WERI-Rb-1 (cell line): ENCODE measurements around the gene TBPL2.
"Not testable (repeated sequence)": the region's sequence is repeated elsewhere in the genome, so short reads cannot be mapped to it uniquely, and the experiment has no call there.

Experiments
- DNase-seq: peaks from one replicate; pipeline ENCODE4 v3.0.0-alpha.2; 2020
- H3K27ac ChIP-seq: fragments of 250-450 bp; sonication (Bioruptor Pico); 2 replicates; pipeline ENCODE4 v1.5.1; 2020; ENCODE audit warnings: mild to moderate bottlenecking, moderate library complexity
- H3K27me3 ChIP-seq: fragments of 250-450 bp; sonication (Bioruptor Pico); 2 replicates; pipeline ENCODE4 v1.5.1; 2021; ENCODE audit warnings: mild to moderate bottlenecking, low read depth, moderate library complexity; ENCODE audit not compliant: insufficient read depth, severe bottlenecking
- H3K36me3 ChIP-seq: fragments of 250-450 bp; sonication (Bioruptor Pico); 2 replicates; pipeline ENCODE4 v1.5.1; 2020; ENCODE audit warnings: mild to moderate bottlenecking, moderate library complexity
- H3K4me3 ChIP-seq: 2 replicates; pipeline ENCODE4 v1.5.1; 2011; ENCODE audit warnings: low read depth, mild to moderate bottlenecking, control low read depth, low read length
- H3K9me3 ChIP-seq: fragments of 250-450 bp; sonication (Bioruptor Pico); 2 replicates; pipeline ENCODE4 v1.5.1; 2021; ENCODE audit warnings: mild to moderate bottlenecking, moderate library complexity; ENCODE audit not compliant: severe bottlenecking
- CTCF ChIP-seq: IDR thresholded peaks from 2 replicates; pipeline ENCODE4 v1.5.1; 2011; ENCODE audit warnings: low read depth, mild to moderate bottlenecking, control low read depth, inconsistent platforms, low read length

Gene TBPL2

GRCh38 chr14:55473786-55474185, 33.4 kb upstream of the TBPL2 start:
- Histone ChIP-seq H3K27me3 (no peaks in the 10 kb centered on the region), H3K4me3 (no peak overlapping the region), H3K27ac (no peak overlapping the region), H3K9me3 (no peaks in the 10 kb centered on the region), H3K36me3 (no peaks in the 10 kb centered on the region)
- no peak for TF ChIP-seq CTCF
- no peak for DNase-seq

DNA sequence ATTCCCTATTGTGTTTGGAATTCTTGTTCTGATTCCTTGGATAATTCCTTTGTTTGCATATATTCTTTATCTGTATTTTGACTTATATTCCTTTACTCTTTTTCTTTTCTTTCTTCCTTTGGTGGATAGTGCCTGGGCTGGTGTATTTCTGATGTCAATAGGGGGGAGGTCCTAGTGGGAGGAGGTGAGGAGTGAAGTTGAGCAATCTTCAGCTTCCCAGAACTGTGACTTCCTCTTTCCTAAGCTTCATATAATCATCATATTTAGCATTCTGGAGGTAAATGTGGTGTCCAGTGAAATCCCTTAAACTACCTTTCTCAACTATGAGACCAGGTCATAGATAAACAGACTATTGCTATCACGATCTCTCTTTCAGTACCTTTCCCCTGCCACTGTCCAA, 29.6 kb upstream of the TBPL2 start:
- Histone ChIP-seq H3K27ac (no peak overlapping the region), H3K27me3 (no peaks in the 10 kb centered on the region), H3K9me3 (no peaks in the 10 kb centered on the region), H3K36me3 (no peaks in the 10 kb centered on the region), H3K4me3 (no peak overlapping the region)
- no peak for DNase-seq
- TF ChIP-seq CTCF = no peak

- Histone ChIP-seq H3K27me3 (no peaks in the 10 kb centered on the region), H3K36me3 (no peaks in the 10 kb centered on the region), H3K27ac (no peak overlapping the region), H3K4me3 (no peak overlapping the region), H3K9me3 (no peaks in the 10 kb centered on the region)
- DNase-seq = no peak
- no peak for TF ChIP-seq CTCF
Observed at GRCh38 chr14:55467307-55467706, 26.9 kb upstream of the TBPL2 start.

DNA sequence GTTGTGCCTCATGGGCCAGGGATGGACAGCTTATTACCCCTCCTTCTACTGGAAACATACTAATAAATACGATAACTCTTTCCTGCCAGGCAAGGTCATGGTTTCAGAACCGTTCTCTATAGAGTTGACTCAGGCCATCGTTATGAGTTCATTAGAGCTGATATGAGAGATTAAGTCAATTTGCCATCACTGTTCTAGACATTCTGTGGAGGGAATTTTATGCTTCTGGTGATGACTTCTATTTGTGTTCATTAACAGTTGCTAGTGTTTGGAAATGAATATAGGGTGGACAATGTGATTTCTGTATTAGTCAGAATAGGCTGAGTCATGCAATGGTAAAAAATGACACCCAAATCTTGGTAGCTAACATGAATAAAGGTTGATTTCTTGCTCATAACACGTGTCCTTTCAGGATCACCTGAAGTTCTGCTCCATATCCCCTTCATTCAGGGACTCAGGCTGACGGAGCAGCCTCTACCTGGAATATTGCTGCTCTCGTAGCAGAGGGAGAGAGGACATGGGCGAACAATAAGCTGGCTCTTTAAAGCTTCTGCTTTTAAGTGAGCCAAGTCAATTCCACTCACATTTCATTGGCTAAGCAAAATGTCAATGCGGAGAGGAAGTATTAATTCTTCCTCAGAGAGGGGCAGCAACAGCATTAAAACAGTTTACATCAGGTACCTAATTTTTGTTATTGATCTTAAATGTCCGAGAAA, 18.5 kb upstream of the TBPL2 start:
- no peak for TF ChIP-seq CTCF
- Histone ChIP-seq H3K4me3 (no peak overlapping the region), H3K36me3 (no peaks in the 10 kb centered on the region), H3K27ac (no peak overlapping the region), H3K27me3 (no peaks in the 10 kb centered on the region), H3K9me3 (peaks cover 9% of the 10 kb centered on the region)
- DNase-seq = no peak

GRCh38 chr14:55457496-55457895, 17.1 kb upstream of the TBPL2 start:
- no peaks in the 10 kb centered on the region for H3K36me3 ChIP-seq
- no peak for DNase-seq
- no peaks in the 10 kb centered on the region for H3K27me3 ChIP-seq
- no peak for TF ChIP-seq CTCF
- H3K27ac ChIP-seq = no peak overlapping the region
- H3K9me3 ChIP-seq = peaks cover 9% of the 10 kb centered on the region
- H3K4me3 ChIP-seq = no peak overlapping the region

DNA sequence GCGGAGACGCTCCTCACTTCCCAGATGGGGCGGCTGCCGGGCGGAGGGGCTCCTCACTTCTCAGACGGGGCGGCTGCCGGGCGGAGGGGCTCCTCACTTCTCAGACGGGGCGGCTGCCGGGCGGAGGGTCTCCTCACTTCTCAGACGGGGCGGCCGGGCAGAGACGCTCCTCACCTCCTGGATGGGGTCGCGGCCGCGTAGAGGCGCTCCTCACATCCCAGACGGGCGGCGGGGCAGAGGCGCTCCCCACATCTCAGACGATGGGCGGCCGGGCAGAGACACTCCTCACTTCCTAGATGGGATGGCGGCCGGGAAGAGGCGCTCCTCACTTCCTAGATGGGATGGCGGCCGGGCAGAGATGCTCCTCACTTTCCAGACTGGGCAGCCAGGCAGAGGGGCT, 16.0 kb upstream of the TBPL2 start:
- not testable (repeated sequence) for H3K27ac ChIP-seq, H3K4me3 ChIP-seq, DNase-seq, H3K9me3 ChIP-seq, H3K27me3 ChIP-seq, H3K36me3 ChIP-seq
